Neural crest cell (in vitro differentiated cells): ENCODE measurements around the gene ODF4. TPM values are rescaled to one million over a fixed set of nuclear protein-coding genes. Genes with fewer than 3 reads are reported as not detected.

Source experiments
- DNase-seq: peaks from one replicate; pipeline ENCODE4 v3.0.0; 2021; ENCODE audit warnings: low read depth, mixed read lengths, low spot score
- H3K27ac Mint-ChIP-seq: one replicate; pipeline ENCODE4 v1.8.0; 2021; ENCODE audit warnings: mild to moderate bottlenecking, mixed read lengths; ENCODE audit not compliant: unreplicated experiment
- H3K27me3 Mint-ChIP-seq: 2 replicates; pipeline ENCODE4 v1.8.0; 2021; ENCODE audit warnings: low read depth, mild to moderate bottlenecking, mixed read lengths
- H3K36me3 Mint-ChIP-seq: 2 replicates; pipeline ENCODE4 v1.8.0; 2021; ENCODE audit warnings: low read depth, mild to moderate bottlenecking, mixed read lengths
- H3K4me1 Mint-ChIP-seq: 2 replicates; pipeline ENCODE4 v1.8.0; 2021; ENCODE audit warnings: mixed read lengths
- H3K4me3 Mint-ChIP-seq: one replicate; pipeline ENCODE4 v1.8.0; 2021; ENCODE audit warnings: mild to moderate bottlenecking, mixed read lengths
- H3K9me3 Mint-ChIP-seq: 2 replicates; pipeline ENCODE4 v1.8.0; 2021; ENCODE audit warnings: mixed read lengths
- CTCF ChIP-seq: fragments of 200-600 bp; sonication (generic); conservative IDR thresholded peaks from 2 replicates; pipeline ENCODE4 v1.5.0; 2021; ENCODE audit warnings: antibody characterized with exemption, mild to moderate bottlenecking
- total RNA-seq: library from RNA; stranded (reverse); gene quantifications from 2 replicates; pipeline ENCODE4 v1.2.1, GENCODE V29; 2021

Gene ODF4
- total RNA-seq, 1 donor from 2014 or later, result not detected

- H3K36me3 Mint-ChIP-seq, result peaks cover 4% of the 10 kb centered on the region
- no peak for TF ChIP-seq CTCF
- peaks cover 5% of the 10 kb centered on the region for H3K9me3 Mint-ChIP-seq
- no peak for DNase-seq
- H3K27ac Mint-ChIP-seq, result no peak overlapping the region
- H3K4me1 Mint-ChIP-seq, result peaks cover 24% of the 10 kb centered on the region
- no peak overlapping the region for H3K4me3 Mint-ChIP-seq
- no peaks in the 10 kb centered on the region for H3K27me3 Mint-ChIP-seq
These were observed 21.1 kb downstream of the ODF4 start for GRCh38 chr17:8360751-8361150.

- DNase-seq, result no peak
- H3K27ac Mint-ChIP-seq, result no peak overlapping the region
- peaks cover 24% of the 10 kb centered on the region for H3K4me1 Mint-ChIP-seq
- H3K36me3 Mint-ChIP-seq, result peaks cover 7% of the 10 kb centered on the region
- H3K4me3 Mint-ChIP-seq, result no peak overlapping the region
- no peaks in the 10 kb centered on the region for H3K9me3 Mint-ChIP-seq
- H3K27me3 Mint-ChIP-seq, result no peaks in the 10 kb centered on the region
- TF ChIP-seq CTCF, result no peak
These were observed 23.2 kb downstream of the ODF4 start for GRCh38 chr17:8362651-8363332.

GRCh38 chr17:8365143-8365542 is 25.5 kb downstream of the ODF4 start:
- H3K27ac Mint-ChIP-seq, result no peak overlapping the region
- H3K9me3 Mint-ChIP-seq, result no peaks in the 10 kb centered on the region

GRCh38 chr17:8366231-8366630 is 26.6 kb downstream of the ODF4 start:
- Mint-ChIP-seq H3K36me3 (peaks cover 21% of the 10 kb centered on the region), H3K4me1 (peaks cover under 1% of the 10 kb centered on the region), H3K9me3 (no peaks in the 10 kb centered on the region), H3K27me3 (no peaks in the 10 kb centered on the region), H3K27ac (no peak overlapping the region), H3K4me3 (no peak overlapping the region)
- TF ChIP-seq CTCF, result no peak
- no peak for DNase-seq

More at GRCh38 chr17:8365143-8365542, 25.5 kb downstream of the ODF4 start:
- peaks cover 20% of the 10 kb centered on the region for H3K36me3 Mint-ChIP-seq
- no peak for DNase-seq
- H3K4me3 Mint-ChIP-seq, result no peak overlapping the region
- TF ChIP-seq CTCF, result no peak
- H3K27me3 Mint-ChIP-seq, result no peaks in the 10 kb centered on the region
- peaks cover 9% of the 10 kb centered on the region for H3K4me1 Mint-ChIP-seq

- Mint-ChIP-seq H3K4me1 (no peaks in the 10 kb centered on the region), H3K27ac (no peak overlapping the region), H3K9me3 (no peaks in the 10 kb centered on the region), H3K36me3 (peaks cover 22% of the 10 kb centered on the region), H3K27me3 (no peaks in the 10 kb centered on the region), H3K4me3 (no peak overlapping the region)
- no peak for DNase-seq
- TF ChIP-seq CTCF, result no peak
These were observed 28.6 kb downstream of the ODF4 start for GRCh38 chr17:8368193-8368592.
